Testis (tissue), 2 donors: Measurements from ENCODE around the gene PRIM2.
"Not testable (repeated sequence)": the region's sequence is repeated elsewhere in the genome, so short reads cannot be mapped to it uniquely, and the experiment has no call there.

Experiments
- POLR2A ChIP-seq: fragments of 450-650 bp; IDR thresholded peaks from one replicate; pipeline ENCODE4 v1.6.1; 2017; ENCODE audit warnings: antibody characterized with exemption, mild to moderate bottlenecking, moderate library complexity
- TF ChIP-seq, protein P1 (sequence below), 3 experiments: fragments of 450-650 bp in 2 of 3; fragments of 200-600 bp in 1 of 3; sonication (generic) in 1 of 3; IDR thresholded peaks; one replicate each; pipeline ENCODE4 v1.5.1; 2016 to 2019; ENCODE audit warnings: antibody characterized with exemption in 3 of 3, mild to moderate bottlenecking in 2 of 3, moderate library complexity in 1 of 3

DNA sequence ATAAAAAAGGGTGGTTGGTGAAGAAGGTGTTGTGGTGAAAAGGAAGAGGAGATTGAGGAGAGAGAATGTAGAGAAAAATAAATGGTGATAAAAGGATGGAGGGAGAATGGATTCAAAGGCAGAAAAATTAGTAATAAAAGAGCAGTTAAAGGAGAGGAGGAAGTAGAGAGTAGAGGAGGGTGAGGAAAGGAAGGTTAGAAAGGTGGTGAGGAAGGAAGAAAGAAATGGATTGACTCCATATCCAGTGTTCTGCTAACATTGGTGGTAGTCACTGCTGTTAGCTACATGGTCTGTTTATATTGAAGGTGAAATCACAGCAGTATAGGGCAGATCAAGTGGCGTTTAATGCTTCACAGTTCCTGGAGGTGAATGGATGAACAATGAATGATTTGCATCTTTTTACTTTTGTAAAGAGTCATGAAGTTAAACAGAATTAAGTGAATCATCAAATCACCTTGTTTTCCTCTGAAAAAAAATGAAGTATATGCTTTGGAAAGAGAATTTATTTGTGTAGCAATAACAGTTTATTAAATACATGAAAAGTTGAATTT is 154.0 kb downstream of the PRIM2 start:
- TF ChIP-seq POLR2A: not testable (repeated sequence)
- TF ChIP-seq, protein P1, sequence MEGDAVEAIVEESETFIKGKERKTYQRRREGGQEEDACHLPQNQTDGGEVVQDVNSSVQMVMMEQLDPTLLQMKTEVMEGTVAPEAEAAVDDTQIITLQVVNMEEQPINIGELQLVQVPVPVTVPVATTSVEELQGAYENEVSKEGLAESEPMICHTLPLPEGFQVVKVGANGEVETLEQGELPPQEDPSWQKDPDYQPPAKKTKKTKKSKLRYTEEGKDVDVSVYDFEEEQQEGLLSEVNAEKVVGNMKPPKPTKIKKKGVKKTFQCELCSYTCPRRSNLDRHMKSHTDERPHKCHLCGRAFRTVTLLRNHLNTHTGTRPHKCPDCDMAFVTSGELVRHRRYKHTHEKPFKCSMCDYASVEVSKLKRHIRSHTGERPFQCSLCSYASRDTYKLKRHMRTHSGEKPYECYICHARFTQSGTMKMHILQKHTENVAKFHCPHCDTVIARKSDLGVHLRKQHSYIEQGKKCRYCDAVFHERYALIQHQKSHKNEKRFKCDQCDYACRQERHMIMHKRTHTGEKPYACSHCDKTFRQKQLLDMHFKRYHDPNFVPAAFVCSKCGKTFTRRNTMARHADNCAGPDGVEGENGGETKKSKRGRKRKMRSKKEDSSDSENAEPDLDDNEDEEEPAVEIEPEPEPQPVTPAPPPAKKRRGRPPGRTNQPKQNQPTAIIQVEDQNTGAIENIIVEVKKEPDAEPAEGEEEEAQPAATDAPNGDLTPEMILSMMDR (IDR thresholded peaks at IDR 0.05): not testable (repeated sequence)
